ENCODE measurements around the gene PCDH15.

The PCDH15 gene

GRCh38 chr10:54772468-54773122 lies 28.4 kb downstream of the PCDH15 start:
- no peak for TF ChIP-seq CTCF (IDR thresholded peaks at IDR 0.05; ENCODE audit: borderline replicate concordance, control extremely low read depth, extremely low read depth, insufficient read depth, missing control alignments)
- DNase-seq (ENCODE audit: low spot score), result no peak
- in situ Hi-C loops (cut with MboI; ENCODE audit: low sequenced_read_pairs, unreplicated experiment), result no loop called here

- in situ Hi-C loops (cut with MboI; ENCODE audit: low sequenced_read_pairs, unreplicated experiment), result no loop called here
- TF ChIP-seq CTCF (IDR thresholded peaks at IDR 0.05; ENCODE audit: borderline replicate concordance, control extremely low read depth, extremely low read depth, insufficient read depth, missing control alignments), result no peak
- no peak for DNase-seq (ENCODE audit: low spot score)
Observed at GRCh38 chr10:54769051-54769450, 32.0 kb downstream of the PCDH15 start.

- TF ChIP-seq CTCF (IDR thresholded peaks at IDR 0.05; ENCODE audit: borderline replicate concordance, control extremely low read depth, extremely low read depth, insufficient read depth, missing control alignments), result no peak
- no peak for DNase-seq (ENCODE audit: low spot score)
- in situ Hi-C loops (cut with MboI; ENCODE audit: low sequenced_read_pairs, unreplicated experiment), result no loop called here
Observed at GRCh38 chr10:54758791-54759190, 42.2 kb downstream of the PCDH15 start.

GRCh38 chr10:54749623-54750022 lies 51.4 kb downstream of the PCDH15 start:
- TF ChIP-seq CTCF (IDR thresholded peaks at IDR 0.05; ENCODE audit: borderline replicate concordance, control extremely low read depth, extremely low read depth, insufficient read depth, missing control alignments), result no peak
- in situ Hi-C loops (cut with MboI; ENCODE audit: low sequenced_read_pairs, unreplicated experiment), result no loop called here
- DNase-seq (ENCODE audit: low spot score), result no peak

GRCh38 chr10:54745436-54745835 lies 55.6 kb downstream of the PCDH15 start:
- in situ Hi-C loops (cut with MboI; ENCODE audit: low sequenced_read_pairs, unreplicated experiment), result no loop called here
- no peak for TF ChIP-seq CTCF (IDR thresholded peaks at IDR 0.05; ENCODE audit: borderline replicate concordance, control extremely low read depth, extremely low read depth, insufficient read depth, missing control alignments)
- no peak for DNase-seq (ENCODE audit: low spot score)

GRCh38 chr10:54742416-54742815 lies 58.6 kb downstream of the PCDH15 start:
- in situ Hi-C loops (cut with MboI; ENCODE audit: low sequenced_read_pairs, unreplicated experiment), result no loop called here
- no peak for TF ChIP-seq CTCF (IDR thresholded peaks at IDR 0.05; ENCODE audit: borderline replicate concordance, control extremely low read depth, extremely low read depth, insufficient read depth, missing control alignments)
- no peak for DNase-seq (ENCODE audit: low spot score)
